KG1 (cell line): Measurements from ENCODE around the gene GALNT14.

ENCODE experiments used
- DNase-seq: peaks from one replicate; lab custom pipeline; 2025; lab: John Stamatoyannopoulos, UW

GALNT14 gene

DNA sequence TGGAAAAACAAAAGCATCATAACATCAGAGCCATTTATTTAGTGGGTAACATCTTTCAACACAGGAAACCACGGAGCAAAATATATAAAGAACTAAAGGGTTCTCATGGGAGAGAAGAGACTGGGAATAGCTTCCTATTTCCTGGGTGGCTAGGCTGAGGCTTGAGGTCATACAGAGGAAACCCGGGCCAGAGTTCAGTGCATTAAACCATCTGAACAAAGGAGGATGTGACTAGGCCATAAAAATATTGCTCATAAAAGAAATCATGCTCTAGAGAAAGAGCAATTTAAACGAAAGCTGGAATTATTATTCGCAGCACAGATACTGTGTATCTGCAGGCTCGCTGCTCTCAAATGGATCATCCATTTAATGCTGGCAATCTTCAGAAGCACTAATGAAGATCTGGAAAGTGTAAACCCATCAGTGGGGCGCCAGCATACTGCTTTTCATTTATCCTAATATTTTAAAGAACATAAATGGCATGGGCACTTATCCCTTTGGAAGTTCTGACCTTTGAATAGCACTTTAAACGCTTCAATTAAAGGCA lies 83.3 kb downstream of the GALNT14 start:
- DNase-seq: no peak

DNA sequence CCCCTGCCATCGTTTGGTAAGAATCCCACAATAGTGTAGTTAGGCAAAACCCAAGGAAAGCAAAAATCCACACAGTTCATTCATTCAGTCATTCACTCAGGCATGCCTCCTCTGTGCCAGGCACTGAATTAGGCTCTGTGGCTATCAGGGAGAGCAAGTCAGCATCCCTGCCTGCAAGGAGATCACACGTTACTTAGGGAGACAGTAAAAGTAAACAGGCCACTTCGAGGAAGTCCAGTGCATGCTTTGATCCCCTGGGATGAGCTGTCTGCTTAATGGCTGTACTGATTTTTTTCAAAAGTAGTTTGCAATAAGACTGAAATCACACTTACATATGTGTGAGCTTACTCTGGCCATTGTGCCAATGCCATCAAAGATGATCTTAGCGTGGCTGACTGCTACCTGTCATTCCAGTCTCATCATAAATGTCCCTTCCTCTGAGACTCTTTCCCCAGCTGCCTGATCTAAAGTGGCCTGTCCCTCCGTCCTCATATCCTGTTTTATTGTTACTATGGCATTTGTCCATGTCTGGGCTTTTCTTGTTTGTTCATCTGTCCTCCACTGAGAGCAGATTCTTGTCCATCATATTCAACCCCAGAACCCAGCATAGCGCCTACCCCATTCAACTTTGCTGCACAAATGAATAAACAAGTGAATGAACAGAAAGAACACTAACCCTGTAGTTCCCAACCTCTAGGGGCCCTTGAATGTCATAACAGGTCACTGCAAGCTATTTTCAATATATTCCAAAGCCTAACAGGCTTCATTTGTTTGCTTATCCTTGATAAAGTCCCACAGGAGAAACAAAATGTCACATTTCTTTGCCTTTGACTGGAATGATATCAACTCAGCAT lies 84.1 kb downstream of the GALNT14 start:
- no peak for DNase-seq

DNA sequence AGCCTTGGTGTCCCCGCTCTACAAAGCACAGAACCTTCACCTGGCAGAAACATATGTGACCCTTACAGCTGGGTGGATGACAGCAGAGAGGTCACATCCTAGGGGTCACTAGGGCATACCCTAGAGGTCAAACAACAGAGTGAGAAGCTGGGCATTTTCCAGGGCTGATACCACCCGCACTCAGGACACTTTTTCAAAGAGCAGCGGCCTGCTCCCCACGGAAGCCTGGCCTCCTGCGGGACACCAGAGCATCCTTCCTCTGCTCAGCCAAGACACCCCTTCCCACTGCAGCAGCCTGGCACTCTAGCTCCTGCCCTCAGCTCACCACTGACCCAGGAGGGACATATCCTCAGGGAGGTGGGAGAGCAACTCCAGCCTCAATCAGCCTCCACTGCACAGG lies 86.0 kb downstream of the GALNT14 start:
- DNase-seq: no peak

DNA sequence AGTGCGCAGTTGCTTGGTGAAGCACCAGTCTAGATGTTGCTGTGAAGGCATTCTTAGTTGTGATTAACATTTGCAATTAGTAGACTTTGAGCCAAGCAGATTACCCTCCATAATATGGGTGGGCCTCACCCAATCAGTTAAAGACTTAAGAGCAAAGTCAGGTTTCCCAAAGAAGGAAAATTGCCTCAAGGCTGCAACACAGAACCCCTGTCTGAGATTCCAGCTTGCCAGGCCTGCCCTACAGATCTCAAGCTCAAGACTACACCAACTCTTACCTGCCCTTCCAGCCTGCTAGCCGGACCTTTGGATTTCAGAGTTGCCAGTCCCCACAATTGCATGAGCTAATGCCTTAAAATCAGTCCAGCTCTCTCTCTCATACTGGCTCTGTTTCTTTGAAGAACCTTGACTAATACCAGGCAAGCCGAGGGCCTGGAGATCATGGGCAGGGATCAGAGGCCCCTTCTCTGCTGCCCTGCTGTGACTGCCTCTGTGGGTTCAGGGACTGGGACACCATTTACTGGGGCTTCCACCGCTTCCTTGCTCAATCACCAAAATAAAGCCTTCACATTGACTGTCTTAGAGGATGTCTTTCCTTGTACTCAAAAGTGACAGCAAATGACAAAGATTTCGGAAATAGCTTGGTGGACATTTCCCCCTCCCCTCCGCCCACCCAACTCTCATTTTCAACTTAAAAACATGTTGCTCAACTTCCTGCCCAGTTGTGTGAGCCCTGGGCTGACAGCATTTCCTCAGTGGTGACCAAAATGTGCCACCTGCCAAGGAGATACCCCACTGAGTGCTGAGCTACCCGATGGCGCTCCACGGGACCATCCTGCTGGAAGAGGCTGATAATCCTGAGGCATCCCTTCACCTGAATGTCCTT lies 86.7 kb downstream of the GALNT14 start:
- DNase-seq: no peak

DNA sequence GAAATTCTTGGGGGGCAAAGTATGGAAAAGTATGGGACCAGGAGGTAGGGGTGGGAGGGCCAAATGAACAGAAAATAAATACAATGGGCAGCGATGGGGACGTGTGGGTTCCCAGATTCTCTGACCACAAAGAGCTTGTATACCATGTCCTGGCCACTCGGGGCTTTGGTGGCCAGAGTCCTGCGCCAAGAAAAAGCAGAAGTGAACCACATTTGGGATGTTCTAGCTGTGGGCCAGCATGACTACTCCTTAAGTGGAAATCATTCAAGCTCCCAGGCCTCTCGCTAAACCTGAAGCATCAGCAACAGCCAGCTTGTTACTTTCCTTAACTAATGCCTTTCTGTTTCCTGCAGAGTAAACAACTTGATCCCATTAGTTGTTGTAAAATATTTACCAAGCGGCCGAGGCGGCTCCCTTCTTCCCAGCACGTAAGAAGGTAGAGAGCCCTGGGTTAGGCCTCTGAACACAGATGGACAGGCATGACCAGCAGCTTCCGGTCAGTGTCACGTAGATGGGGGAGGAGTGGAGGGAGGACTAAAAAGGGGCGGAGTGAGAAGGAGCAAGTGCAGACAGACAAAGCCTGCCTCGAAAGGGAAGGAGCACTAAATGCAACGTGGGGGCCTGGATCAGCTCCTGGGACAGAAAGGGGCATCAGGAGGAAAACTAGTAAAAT lies 88.2 kb downstream of the GALNT14 start:
- DNase-seq: no peak

DNA sequence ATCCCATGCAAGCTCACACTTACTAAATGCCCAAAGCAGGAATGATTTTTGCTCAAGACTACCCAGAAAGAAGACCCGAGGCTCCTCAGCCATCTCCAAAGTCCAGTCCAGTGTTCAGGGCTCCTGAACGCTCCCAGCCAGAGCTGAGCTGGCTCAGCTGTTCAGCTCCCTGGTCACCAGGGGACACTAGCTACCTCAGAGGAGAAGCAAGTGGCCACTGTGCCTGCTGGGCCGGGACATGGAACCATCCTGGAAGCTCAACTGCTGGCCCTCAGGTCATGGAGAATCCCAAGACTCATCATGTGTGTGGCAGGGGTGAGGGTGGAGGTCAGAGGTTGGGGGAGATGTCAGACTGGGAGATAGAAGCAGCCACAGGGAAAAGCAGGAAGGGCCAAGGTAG lies 89.0 kb downstream of the GALNT14 start:
- no peak for DNase-seq

DNA sequence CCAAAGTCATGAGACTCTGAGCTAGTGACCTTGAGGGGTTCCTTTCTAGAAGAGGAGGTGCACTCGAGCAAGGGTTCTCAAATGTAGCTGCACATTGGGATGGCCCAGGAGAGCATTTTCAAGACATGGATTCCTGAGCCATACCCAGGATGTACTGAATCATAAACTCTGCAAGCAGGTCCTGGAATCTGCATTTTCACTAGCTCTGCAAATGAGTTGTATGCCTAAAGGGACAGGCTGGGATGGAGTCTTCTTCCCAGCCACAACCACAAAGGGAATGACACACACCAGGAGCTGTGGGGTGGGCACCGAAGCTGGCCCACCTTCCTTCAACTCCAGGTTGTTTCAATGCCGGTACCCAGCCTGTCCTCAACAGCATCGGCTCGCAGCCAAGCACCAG lies 90.6 kb downstream of the GALNT14 start:
- DNase-seq: no peak

DNA sequence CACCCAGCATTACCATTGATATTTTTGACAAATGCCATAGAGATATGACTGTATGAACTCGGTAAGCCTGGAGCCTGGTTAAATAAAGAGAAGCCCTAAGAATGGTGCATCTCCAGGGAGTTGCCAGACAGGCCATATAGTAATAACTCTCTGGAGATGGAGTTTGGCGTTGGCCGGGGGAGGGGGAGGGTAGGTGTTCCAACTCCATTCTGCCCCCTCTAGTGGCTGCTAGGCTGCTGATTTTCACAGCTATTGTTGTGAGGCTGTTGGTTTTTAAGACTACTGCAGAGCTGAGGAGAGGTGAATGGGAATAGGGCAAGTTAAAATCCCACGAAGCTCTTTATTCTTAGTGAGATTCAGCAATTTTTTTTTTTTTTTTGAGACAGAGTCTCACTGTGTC lies 99.9 kb downstream of the GALNT14 start:
- no peak for DNase-seq

DNA sequence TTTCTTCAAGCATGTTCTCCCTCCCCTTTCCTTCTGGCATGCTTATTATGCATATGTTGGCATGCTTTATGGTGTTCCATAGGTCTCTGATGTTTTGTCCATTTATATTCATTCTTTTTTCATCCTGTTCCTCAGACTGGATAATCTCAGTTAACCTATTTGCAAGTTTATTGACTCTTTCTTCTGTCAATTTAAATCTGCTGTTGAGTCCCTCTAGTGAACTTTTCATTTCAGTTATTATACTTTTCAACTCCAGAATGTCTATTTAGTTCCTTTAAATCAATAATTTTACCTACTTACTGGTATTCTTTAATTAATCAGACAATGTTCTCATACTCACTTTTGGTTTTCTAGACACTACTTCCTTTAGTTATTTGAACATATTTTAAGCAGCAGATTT lies 101.2 kb downstream of the GALNT14 start:
- DNase-seq: no peak

DNA sequence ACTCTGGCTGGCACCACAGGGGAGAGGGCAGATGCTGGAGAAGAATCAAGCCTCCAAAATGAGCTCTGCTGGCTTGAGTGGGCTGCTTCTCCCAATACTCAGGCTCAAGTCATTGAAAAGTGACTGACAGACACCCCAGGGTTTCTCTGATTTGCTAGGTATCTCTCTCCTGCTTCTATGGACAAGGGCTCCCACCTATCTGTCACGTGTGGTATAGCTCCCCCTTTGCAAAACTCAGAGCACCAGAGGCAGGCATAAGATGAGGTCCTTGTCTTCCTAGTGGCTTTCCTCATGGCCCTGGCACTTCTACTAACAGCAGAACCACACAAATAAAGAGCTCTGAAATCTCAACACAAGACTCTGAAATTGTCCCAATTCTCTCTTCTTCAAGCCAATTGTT lies 105.2 kb downstream of the GALNT14 start:
- no peak for DNase-seq

DNA sequence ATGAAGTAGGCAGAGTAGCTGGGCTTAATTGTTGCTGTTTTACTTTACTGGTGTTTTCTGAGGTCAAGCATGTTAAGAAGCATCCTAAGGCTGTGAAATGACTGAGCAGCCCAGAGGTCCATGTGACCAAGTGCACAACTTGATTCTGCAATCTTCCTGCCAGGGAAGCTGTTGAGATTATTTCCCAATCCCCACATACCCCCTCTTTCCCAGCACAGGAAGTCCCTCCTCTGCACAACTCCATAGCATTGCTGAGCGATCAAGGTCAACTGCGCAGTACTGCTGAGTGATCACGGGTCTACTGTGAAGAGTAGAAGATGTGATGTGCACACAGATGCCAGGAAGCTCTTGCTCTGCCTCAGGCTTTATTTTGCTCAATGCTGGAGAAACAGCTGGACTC lies 105.8 kb downstream of the GALNT14 start:
- no peak for DNase-seq

DNA sequence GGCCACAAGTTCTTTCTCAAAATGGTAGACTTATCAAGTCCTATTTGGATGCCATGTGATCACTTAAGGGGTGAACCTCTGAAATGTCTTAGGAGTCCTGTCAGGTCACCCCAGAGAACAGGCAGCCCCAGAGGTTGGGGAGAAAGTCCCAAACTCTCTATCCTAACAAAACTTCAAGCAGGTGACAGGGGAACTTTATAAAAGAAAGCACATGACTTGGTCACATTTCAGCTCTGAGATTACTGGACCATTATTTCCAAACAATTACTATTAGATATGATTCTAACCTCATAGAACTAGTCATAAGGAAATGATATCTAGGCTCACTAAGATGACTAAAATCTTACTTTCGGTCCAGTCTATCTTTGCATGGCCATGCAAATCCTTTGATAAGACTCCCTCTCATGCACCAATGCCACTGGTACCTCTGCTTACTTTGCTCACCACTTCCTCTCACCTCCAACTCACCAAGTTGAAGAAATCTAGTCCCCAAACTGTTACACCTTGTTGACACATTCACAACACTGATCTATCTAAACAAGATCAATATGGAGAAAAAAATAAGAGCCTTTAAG lies 107.0 kb downstream of the GALNT14 start:
- no peak for DNase-seq

DNA sequence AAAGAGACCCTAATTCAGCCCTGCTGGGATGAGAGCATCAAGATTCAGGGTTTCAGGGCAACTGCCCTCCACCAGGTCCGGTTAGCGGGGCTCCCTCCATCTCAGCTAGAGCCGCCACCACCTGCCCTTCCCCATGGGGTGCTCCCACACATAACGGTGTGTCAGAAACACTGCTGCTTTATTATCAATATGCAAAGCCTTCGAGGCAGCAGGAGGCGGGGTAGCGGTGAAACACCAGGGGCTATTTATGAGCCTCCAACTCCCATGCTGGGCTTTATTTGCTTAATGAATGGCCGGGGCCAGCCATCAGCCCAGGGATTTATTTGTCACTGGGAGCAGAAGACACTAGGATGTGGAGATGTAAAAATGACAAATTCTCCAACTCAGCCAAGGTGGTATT lies 109.8 kb downstream of the GALNT14 start:
- no peak for DNase-seq

DNA sequence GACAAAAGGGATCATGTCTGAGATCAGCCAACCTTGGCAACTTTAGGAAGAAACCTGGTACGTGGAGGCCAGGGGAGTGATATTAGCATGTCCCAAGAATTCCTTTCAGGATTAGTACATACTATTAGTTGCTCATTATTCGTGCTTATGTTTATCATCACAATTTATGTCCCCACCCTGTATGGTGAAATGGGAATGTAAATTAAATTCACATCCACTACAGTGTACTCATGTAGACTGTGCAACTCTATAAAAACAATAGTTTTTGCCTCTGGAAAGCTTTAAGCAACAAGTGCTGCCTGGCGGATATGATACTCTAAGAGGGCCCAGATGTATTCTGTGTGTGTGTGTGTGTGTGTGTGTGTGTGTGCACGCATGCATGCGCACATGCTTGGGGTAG lies 110.7 kb downstream of the GALNT14 start:
- no peak for DNase-seq

DNA sequence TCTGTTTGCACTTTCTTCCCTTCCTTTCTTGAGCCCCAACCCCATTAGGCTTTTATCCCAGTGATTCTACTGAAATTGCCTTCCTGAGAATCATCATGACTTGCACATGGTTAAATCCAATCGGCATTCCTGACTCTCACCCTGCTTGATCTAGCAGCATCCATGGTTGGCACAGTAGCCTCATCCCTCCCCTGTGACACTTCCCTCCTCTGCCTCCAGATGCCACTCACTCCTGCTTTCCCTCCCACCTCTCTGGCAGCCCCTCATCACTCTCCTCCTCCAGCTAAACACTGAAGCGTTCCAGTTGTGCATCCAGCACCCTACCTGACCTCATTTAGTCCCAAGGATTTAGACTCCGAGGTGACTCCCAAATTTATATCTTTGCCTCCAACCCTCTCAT lies 114.7 kb downstream of the GALNT14 start:
- DNase-seq: no peak

DNA sequence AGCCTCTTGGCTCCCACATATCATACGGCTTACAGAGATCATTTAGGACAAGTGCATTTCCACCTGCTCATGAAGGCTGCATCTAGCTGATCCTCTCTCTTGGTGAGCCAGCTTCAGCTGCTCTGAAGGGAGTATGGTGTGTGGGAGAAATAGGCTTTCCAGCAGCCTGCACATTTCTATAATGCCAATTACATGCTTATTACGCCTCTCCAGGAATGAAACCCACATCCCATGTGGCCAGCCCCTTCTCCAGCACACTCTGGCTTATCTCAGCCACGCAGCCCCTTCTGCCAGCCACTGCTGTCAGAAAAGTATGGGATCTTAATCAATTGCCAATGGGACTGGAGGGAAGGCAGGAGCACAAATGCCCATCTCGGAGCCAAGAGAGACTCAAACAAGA lies 117.5 kb downstream of the GALNT14 start:
- no peak for DNase-seq

DNA sequence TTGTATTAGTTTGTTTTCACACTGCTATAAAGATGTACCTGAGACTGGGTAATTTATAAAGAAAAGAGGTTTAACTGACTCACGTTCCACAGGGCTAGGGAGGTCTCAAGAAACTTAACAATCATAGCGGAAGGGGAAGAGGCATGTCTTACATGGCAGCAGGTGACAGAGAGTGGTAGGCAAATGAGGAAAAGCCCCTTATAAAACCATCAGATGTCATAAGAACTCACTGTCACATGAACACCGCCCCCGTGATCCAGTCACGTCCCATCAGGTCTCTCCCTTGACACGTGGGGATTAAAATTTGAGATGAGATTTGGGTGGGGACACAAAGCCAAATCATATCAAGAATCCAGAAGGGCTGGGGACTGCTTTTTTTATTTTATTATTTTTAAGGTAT lies 120.0 kb downstream of the GALNT14 start:
- no peak for DNase-seq

DNA sequence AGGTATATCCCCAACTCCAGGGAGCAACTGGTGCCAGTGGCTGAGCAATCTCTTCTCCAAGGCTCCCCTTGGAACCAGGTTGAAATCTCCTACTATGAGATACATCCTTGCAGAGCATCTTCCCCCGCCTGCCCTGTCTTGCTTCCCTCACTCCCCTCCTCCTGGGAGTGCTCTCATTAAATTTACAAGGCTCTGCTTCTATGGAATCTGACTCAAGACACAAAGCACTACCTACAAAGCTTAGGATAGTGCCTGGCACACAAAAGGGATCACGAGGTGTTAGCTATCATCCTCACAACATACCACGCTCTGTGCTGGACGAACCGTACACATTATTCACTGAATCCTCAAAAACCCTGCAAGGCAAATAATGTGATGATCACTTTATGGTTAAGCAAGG lies 121.6 kb downstream of the GALNT14 start:
- no peak for DNase-seq

DNA sequence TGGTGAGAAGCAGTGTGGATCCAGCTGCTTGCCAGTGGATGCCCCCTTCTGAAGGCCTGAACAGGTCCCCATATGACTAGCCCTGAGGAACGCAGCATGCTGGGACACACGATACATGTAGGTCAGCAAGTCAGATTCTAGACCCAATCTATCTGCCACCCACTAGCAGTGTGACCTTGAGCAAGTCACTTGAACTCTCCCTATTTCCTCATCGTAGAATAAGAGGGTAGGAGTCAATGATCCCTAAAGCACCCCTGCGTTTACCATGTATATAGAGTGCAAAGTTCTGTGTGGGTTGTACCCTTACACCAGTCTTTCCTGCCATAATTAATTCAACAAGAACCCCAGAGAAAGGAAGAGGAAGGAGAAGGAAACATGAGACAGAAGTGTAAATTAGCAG lies 123.7 kb downstream of the GALNT14 start:
- DNase-seq: no peak

DNA sequence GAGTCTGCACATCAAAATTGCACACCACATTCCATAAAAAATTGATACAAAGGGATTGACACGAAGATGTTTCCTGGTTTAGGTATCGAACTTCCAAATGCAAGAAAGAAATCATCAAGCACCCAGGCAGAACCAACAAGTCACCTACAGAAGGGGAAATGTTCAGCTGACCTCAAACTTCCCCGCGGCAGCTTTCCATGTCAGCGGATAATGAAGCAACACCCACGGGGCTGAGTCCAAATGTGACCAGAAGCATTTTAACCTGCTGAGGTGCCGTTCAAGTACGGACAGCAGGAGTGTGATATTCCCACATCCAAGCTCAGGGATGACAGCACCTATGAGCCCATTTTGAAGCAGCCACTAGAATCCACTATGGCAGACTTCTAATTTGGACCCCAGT lies 124.9 kb downstream of the GALNT14 start:
- DNase-seq: no peak

DNA sequence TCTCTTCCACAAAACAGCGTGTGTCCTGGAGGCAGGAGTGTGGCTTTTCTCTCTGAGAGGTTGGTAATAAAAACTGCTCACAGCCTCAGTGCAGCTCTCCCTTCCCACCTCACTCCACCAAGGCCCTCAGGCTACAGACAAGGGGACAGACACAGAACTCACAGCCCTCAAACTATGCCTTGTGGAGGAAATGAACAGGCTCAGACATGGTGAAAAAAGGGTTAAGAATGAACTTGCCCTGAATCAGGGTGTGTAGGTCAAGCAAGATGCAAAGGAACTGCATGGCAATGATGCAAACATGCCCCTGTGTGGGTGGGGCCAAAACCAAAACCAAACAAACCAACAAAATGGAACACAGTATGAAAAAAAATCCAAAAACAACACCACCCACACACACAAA lies 125.8 kb downstream of the GALNT14 start:
- DNase-seq: no peak

DNA sequence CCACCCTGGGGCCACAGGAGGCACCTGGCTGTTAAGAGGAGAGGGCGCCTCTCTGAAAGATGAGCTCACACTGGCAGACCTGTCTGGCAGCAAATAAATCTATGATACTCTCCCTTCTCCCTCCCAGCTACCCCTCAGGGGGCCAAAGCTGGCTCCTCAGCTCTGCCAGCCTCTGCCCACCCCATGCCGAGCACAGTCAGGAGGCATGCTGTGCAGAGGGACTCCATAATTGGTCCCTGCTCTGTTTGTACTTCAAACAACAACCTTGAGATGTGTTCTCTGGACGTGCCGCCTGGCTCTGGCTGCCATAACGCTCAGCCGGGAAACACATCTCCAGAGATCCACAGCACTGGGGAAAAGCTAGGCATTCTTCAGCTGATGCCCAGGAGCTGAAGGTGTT lies 126.7 kb downstream of the GALNT14 start:
- no peak for DNase-seq
